Esophagus (tissue), 2 donors: ENCODE data around the gene FAT2. TPM values are rescaled to one million over a fixed set of nuclear protein-coding genes. Genes with fewer than 3 reads are reported as not detected.

Source experiments
- H3K27ac ChIP-seq, 2 donors: one replicate each; pipeline ENCODE4 v1.5.1; 2013; ENCODE audit warnings: low read depth in 2 of 2, mild to moderate bottlenecking in 2 of 2, inconsistent platforms in 1 of 2, low read length in 1 of 2, moderate library complexity in 1 of 2
- H3K27me3 ChIP-seq, 2 donors: one replicate each; pipeline ENCODE4 v1.6.1; 2013; ENCODE audit warnings: low read length in 2 of 2, control low read depth in 1 of 2, mild to moderate bottlenecking in 1 of 2; ENCODE audit not compliant: insufficient read depth in 2 of 2, control insufficient read depth in 1 of 2
- H3K36me3 ChIP-seq, 2 donors: one replicate each; pipeline ENCODE4 v1.6.1; 2013; ENCODE audit warnings: low read length in 1 of 2; ENCODE audit not compliant: control insufficient read depth in 2 of 2, insufficient read depth in 2 of 2
- H3K4me1 ChIP-seq, 2 donors: one replicate each; pipeline ENCODE4 v1.6.1; 2013; ENCODE audit warnings: low read length in 1 of 2; ENCODE audit not compliant: control insufficient read depth in 2 of 2, insufficient read depth in 2 of 2
- H3K4me3 ChIP-seq, 2 donors: one replicate each; pipeline ENCODE4 v1.5.1; 2013; ENCODE audit warnings: low read length in 2 of 2, mild to moderate bottlenecking in 2 of 2, low read depth in 1 of 2, moderate library complexity in 1 of 2
- H3K9me3 ChIP-seq, 2 donors: one replicate each; pipeline ENCODE4 v1.6.1; 2013; ENCODE audit warnings: mild to moderate bottlenecking in 2 of 2, low read depth in 1 of 2, low read length in 1 of 2, moderate library complexity in 1 of 2; ENCODE audit not compliant: control insufficient read depth in 2 of 2, insufficient read depth in 1 of 2
- WGBS, 2 donors: extraction: QIAGEN DNeasy Blood & Tissue Kit; methylation state at CpG; one replicate each; pipeline ENCODE4 v1.1.7; 2013; 5-methylcytosine and 5-hydroxymethylcytosine counted together
- polyA plus RNA-seq, 2 donors: library from polyadenylated mRNA; stranded (reverse); fragments of 200-250 nt; gene quantifications; one replicate each; pipeline ENCODE4 v1.2.3, GENCODE V29; 2013
- donor health status: healthy with polysubstance abuse.
- donor health status: Bipolar disorder and iron deficiency.

The FAT2 gene
- polyA plus RNA-seq, 2 donors = 29.5 to 33.8 TPM

DNA sequence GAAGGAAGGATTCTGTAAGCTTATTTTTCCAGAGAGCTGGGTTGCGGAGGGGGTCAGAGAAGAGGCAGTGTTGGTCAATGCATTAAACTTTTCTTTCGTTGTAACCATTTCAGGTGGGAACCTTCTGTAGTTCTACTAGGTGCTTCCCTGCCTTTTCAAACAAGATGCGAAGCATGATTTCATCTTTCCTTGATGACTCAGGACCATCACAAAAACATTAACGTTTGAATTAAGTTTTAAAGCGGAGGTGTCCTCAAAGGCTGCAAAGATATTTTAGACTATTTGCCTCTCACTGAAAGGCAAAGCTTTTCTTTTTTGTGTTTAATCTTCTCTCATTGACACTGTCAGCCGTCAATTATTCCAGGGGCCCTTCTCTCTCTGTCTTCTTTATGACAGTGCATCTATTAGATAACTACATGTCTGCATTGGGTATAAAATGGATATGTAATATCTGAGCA lies 26.3 kb upstream of the FAT2 start:
- H3K27me3 ChIP-seq = no peaks in the 10 kb centered on the region
- H3K36me3 ChIP-seq = no peaks in the 10 kb centered on the region
- H3K4me1 ChIP-seq = peaks cover 2 to 34% of the 10 kb centered on the region in 2 donors
- no peaks in the 10 kb centered on the region for H3K9me3 ChIP-seq
- no peak overlapping the region for H3K4me3 ChIP-seq
- peak overlapping the region; percentile 68 to 86 for H3K27ac ChIP-seq
- 59 to 70% methylated on average over 6 of the region's 6 CpGs for WGBS, 2 donors

DNA sequence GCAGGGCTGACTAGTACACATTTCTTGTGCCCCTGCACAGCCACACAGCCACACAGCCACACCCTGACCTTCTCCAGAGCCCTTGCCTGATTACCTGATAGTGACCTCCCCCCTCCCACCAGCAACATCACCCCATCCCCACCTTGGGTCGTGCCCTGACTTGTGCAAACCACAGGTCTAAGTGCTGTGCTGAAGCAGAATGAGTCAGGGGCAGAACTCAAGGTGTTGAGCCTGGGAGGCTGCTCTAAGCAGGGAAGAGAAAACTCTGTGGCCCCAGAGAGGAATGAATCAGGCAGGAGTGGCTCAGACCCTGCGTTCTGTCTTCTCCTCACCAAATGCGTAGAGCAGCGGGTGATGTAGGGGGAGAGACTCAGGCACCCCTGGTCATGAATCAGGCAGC lies 24.3 kb upstream of the FAT2 start:
- H3K4me3 ChIP-seq = no peak overlapping the region
- peaks cover 2 to 33% of the 10 kb centered on the region in 2 donors for H3K4me1 ChIP-seq
- no peaks in the 10 kb centered on the region for H3K27me3 ChIP-seq
- 42 to 63% methylated on average over 4 of the region's 4 CpGs for WGBS, 2 donors
- H3K9me3 ChIP-seq = no peaks in the 10 kb centered on the region
- peak overlapping the region; percentile 86 to 91 for H3K27ac ChIP-seq
- H3K36me3 ChIP-seq = no peaks in the 10 kb centered on the region

DNA sequence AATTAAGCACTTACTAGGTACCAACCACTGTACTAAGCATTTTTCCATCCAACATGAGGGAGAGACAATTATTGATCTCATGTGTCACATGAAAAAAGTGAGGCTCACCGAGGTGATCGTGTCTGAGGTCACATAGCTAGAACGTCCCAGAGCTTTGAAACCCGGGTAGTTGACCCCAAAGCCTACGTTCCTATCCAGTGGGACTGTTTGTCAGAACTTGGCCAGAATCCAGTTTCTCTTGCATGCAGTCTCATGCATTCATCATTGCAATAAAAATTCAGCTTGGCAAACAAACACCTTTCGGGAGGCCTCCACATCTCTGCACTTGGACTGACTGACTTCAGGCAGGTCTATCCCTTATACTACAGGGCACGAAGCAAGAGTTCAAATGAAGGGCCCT lies 23.4 kb upstream of the FAT2 start:
- H3K4me3 ChIP-seq = no peak overlapping the region
- peak overlapping the region; percentile 86 to 91 for H3K27ac ChIP-seq
- H3K27me3 ChIP-seq = no peaks in the 10 kb centered on the region
- H3K9me3 ChIP-seq = no peaks in the 10 kb centered on the region
- WGBS, 2 donors = 63% methylated on average over 7 of the region's 7 CpGs
- peaks cover 2 to 29% of the 10 kb centered on the region in 2 donors for H3K4me1 ChIP-seq
- H3K36me3 ChIP-seq = no peaks in the 10 kb centered on the region

DNA sequence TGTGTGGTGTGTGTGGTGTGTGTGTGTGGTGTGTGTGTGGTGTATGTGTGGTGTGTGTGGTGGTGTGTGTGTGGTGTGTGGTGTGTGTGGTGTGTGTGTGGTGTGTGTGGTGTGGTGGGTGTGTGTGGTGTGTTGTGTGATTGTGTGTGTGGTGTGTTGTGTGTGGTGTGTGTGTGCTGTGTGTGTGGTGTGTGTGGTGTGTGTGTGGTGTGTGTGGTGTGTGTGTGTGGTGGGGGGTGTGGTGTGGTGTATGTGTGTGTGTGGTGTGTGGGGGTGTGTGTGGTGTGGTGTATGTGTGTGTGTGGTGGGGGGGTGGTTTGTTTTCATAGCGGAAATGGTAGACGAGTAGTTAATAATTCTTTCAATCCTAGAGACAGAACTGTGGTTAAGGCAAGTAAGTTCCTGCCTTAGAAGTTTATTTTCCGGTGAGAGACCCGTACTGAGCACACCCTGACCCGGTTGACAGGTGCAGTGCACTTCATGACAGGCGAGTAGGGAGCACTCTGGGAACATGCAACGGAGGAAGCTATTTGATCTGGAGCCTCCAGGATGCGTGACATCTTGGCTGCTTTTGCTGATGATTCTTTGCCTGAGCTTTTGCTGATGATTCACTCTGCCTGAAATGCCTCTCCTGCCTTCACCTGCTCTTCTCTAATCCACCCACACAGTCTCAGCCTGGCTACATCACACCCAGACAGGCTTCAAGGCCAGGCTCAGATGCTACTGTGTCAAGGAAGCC lies 21.7 kb upstream of the FAT2 start:
- Histone ChIP-seq H3K4me1 (peaks cover 2 to 22% of the 10 kb centered on the region in 2 donors), H3K27me3 (no peaks in the 10 kb centered on the region), H3K36me3 (no peaks in the 10 kb centered on the region), H3K27ac (peak overlapping the region; percentile 74 to 91), H3K9me3 (no peaks in the 10 kb centered on the region), H3K4me3 (no peak overlapping the region)
- 13 to 19% methylated on average over 8 of the region's 8 CpGs for WGBS, 2 donors

DNA sequence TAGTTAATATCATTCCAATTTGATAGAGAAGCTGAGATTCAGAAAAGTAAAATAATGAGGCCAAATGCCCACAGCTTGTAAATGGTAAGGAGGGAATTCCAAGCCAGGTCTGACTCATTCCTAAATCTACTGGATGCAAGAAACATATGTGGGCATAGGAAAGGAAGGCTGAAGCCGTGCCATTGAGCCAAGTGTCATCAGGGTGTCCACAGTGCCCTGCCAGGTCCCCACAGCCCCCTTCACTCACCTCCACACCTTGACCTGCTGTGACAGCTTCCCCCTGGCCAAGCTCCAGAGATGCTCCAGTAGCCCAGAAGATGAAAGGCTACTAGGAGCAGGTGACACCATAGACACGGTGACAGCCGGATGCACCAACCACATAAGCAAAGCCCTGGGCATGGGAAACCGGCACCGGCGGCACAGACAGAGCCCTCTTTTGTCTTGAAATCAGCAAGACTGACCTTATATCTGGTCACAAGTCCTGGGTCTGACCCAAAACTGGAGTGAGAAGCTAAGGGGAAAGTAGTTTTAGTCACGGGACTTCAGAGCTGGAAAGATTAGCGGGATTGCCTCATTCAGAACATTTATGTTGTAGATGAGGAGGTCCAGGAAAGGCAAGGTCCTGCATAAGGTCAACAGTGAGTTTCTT lies 20.1 kb upstream of the FAT2 start:
- H3K27ac ChIP-seq = no peak overlapping the region
- no peaks in the 10 kb centered on the region for H3K36me3 ChIP-seq
- H3K4me1 ChIP-seq = peaks cover 2 to 19% of the 10 kb centered on the region in 2 donors
- 89 to 90% methylated on average over 8 of the region's 8 CpGs for WGBS, 2 donors
- no peak overlapping the region for H3K4me3 ChIP-seq
- no peaks in the 10 kb centered on the region for H3K9me3 ChIP-seq
- H3K27me3 ChIP-seq = no peaks in the 10 kb centered on the region

DNA sequence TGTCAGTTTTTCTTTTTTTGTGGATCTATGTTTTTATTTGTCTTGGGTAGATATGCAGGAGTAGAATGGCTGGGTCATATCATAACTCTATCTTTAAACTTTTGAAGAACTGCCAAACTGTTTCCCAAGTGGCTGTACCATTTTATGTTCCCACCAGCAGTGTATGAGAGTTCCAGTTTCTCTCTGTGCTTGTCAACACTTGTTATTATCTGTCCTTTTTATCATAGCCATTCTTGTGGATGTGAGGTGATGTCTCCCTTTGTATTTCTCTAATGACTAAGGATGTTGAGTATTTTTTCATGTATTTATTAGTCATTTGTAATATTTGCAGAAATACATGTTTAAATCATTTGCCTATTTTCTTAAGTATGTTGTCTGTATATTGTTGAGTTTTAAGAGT lies 17.4 kb upstream of the FAT2 start:
- H3K4me1 ChIP-seq = peaks cover 0 to 4% of the 10 kb centered on the region in 2 donors
- no peaks in the 10 kb centered on the region for H3K27me3 ChIP-seq
- no peaks in the 10 kb centered on the region for H3K9me3 ChIP-seq
- H3K27ac ChIP-seq = no peak overlapping the region
- H3K36me3 ChIP-seq = no peaks in the 10 kb centered on the region
- no peak overlapping the region for H3K4me3 ChIP-seq

DNA sequence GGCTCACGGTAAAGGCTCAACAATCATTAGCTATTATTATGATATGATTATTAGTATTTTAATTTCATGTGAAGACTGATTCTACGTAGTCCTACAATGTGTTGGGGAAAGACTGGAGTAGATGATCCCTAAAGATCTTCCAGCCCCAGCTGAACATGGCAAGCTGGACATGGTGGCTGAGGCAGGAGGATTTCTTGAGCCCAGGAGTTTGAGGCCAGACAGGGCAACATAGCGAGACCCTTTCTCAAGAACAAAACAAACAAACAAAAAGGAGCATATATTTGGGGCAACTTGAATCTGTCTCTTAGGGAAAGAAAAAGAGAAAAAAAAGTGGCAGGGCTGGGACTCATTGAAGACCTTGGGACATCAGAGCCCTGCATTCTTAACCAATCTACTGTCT lies 16.2 kb upstream of the FAT2 start:
- no peaks in the 10 kb centered on the region for H3K27me3 ChIP-seq

DNA sequence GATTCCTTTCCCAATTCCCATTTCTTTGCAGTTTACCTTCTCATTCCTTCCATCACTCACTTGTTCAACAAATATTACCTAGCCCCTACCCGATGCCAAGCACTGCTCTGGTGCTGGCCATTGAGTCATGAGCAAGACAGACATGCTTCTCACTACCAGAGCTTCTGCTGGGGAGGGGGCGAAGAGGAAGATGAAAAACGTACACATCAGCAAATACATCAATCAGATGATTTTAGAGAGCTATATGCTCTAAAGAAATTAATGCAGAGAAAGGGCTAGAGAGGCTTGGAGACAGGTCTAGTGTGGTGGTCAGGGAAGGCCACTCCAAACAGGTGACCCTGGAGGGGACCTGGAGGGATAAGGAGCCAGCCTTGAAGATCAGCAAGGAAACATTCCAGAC lies 14.4 kb upstream of the FAT2 start:
- 76 to 77% methylated on average over 3 of the region's 3 CpGs for WGBS, 2 donors
- H3K9me3 ChIP-seq = no peaks in the 10 kb centered on the region
- no peak overlapping the region for H3K27ac ChIP-seq
- no peaks in the 10 kb centered on the region for H3K36me3 ChIP-seq
- no peak overlapping the region for H3K4me3 ChIP-seq
- H3K27me3 ChIP-seq = no peaks in the 10 kb centered on the region
- no peaks in the 10 kb centered on the region for H3K4me1 ChIP-seq

More for the DNA sequence above, 16.2 kb upstream of the FAT2 start:
- H3K4me3 ChIP-seq = no peak overlapping the region
- WGBS, 2 donors = 93 to 95% methylated on average over 3 of the region's 3 CpGs
- H3K27ac ChIP-seq = no peak overlapping the region
- H3K36me3 ChIP-seq = no peaks in the 10 kb centered on the region
- no peaks in the 10 kb centered on the region for H3K9me3 ChIP-seq
- H3K4me1 ChIP-seq = no peaks in the 10 kb centered on the region

DNA sequence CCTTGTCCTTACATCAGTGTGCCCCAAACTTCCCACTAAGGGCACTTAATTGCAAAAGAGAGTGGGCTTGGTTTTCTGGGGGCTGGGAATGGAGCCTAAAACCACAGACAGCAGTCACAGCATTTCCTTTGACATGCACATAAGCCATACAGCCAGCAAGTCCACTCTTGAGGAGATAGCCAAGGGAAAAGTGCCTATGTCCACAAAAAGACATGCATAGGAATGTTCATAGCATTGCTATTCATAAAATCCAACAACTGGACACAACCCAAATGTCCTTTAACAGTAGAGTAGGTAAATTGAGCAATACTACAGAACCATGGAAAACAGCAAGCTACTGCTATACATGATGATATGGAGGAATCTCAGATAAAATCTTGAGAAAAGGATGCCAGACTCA lies 11.7 kb upstream of the FAT2 start:
- Histone ChIP-seq H3K27ac (no peak overlapping the region), H3K4me1 (peaks cover 0 to 4% of the 10 kb centered on the region in 2 donors), H3K4me3 (no peak overlapping the region), H3K9me3 (no peaks in the 10 kb centered on the region), H3K36me3 (no peaks in the 10 kb centered on the region), H3K27me3 (no peaks in the 10 kb centered on the region)

DNA sequence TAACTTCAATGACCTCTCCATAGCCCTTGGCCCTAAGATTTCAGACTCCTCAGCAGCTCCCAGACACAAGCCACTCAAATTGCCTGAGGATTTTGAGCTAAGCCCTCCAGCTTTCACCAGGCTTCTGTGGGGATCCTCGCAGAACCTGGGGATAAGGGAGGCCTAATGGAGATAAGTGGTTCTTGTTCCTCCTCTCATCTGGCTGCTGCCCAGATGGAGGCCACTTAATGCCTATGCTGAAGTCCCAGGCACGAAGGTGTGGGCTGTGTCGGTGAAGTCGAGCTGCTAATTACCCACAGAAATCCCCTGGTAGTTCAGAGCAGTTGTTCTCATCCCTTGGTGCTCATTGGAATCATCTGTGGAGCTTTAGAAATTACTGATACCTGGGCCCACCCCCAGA lies 10.3 kb upstream of the FAT2 start:
- Histone ChIP-seq H3K27me3 (no peaks in the 10 kb centered on the region), H3K27ac (no peak overlapping the region), H3K9me3 (no peaks in the 10 kb centered on the region), H3K36me3 (no peaks in the 10 kb centered on the region), H3K4me1 (peaks cover 0 to 4% of the 10 kb centered on the region in 2 donors), H3K4me3 (no peak overlapping the region)
- 86 to 88% methylated on average over 4 of the region's 4 CpGs for WGBS, 2 donors
